A673 (cell line): ENCODE data around the gene MOSMO.

ENCODE experiments used
- CTCF ChIP-seq: fragments of 300-800, 200-600 bp; sonication (generic); conservative IDR thresholded peaks from 2 replicates; pipeline ENCODE4 v1.5.1; 2017; ENCODE audit warnings: low read depth, mild to moderate bottlenecking, antibody characterized with exemption, low read length, moderate library complexity, mixed read lengths
- EZH2 ChIP-seq: fragments of 200-600 bp; sonication (generic); IDR thresholded peaks from 2 replicates; pipeline ENCODE4 v1.6.1; 2017; ENCODE audit warnings: borderline replicate concordance, low read depth, mild to moderate bottlenecking, mixed read lengths, antibody characterized with exemption, low read length; ENCODE audit not compliant: poor library complexity, severe bottlenecking

DNA sequence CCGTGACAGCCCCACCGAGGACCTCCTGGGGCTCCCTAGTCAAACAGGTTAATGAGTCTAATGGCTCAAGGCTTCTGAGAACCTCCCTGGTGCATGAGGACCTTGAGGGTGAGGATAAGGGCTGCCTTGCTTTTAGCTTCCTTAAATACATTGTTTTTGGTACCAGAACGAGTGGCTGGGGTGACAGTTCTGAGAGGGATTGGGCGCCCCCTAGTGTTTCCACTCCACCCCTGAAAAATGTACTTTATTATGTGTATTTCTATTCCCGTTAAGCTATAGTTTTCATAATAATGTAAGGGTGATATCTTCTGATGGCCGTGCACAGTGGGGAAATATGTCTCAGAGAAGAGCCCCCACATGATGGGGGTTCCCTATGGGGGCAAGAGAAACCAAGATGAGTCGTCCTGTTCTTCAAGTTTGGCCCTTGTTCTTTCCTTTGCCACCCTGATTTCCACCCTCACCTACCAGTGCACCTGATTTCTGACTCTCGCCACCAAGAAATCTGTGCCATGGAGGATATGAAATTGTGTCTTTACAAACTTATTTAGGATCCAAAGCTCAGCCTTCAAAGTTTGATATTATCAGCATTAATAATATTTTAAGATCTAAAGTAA is 69.9 kb downstream of the MOSMO start:
- no peak for TF ChIP-seq EZH2
- TF ChIP-seq CTCF = peak; percentile 93
